Measurements from ENCODE around the gene TBC1D10A.

The TBC1D10A gene

DNA sequence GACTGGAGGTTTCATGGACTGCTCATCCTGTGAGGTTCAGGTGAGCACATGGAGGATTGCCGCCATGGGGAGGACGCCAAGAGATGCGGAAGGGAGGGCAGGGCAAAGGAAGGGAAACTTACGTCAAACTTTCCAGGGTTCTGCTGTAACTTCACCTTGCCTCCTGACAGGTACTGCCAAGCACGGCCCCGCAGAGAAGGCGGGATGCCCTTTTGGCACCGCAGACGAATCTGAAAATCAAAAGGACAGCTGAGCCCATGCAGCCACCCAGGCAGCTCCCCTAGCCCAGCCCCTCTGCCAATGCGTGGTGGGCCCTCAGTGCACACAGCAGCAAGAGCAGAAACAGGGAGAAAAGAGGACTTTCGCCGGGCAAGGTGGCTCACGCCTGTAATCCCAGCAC is 27.4 kb downstream of the TBC1D10A start:
- no peak for DNase-seq (ENCODE audit: low read depth, low spot score)

- no peak for DNase-seq (ENCODE audit: low read depth, low spot score)
These were observed 28.6 kb downstream of the TBC1D10A start for GRCh38 chr22:30297991-30298701.

GRCh38 chr22:30297276-30297990 is 29.3 kb downstream of the TBC1D10A start:
- DNase-seq (ENCODE audit: low read depth, low spot score): no peak

DNA sequence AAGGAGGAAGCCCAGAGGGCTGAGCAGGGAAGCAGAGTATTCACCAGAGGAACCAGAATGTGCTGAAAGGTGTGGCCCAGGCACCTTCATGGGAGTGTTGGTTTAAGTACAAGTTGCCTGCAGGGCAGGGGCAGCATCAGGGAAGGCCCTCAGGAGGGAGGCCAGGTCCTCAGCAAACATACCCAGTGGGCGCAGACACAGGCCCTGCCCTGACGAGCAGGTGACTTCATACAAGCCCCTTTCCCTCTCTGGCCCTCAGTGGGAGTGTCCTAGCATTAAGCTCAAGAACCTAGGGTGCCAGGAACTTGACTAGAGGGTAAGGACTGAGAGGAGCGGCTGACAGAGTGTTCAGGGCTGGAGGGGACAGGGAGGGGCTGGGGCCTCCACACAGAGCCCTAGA is 29.9 kb downstream of the TBC1D10A start:
- no peak for DNase-seq (ENCODE audit: low read depth, low spot score)

DNA sequence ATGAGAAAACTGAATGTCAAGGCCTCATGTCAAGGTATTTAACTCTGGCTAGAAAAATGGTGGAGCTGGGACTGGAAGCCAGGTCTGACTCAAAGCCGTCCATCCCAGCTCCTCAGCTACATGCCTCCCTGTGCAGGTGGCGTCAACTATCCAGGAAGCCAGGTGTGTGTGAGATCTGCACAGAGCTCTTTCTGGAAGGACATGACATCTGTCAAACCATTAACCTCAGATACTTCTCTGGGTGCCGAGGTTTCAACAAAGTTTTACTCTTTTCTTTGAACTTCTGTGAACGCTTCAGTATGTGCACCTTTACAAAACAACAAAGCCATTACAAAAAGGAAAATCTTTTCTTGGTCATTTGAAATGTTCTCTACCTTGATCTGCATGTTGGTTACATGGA is 30.4 kb downstream of the TBC1D10A start:
- DNase-seq (ENCODE audit: low read depth, low spot score): no peak

DNA sequence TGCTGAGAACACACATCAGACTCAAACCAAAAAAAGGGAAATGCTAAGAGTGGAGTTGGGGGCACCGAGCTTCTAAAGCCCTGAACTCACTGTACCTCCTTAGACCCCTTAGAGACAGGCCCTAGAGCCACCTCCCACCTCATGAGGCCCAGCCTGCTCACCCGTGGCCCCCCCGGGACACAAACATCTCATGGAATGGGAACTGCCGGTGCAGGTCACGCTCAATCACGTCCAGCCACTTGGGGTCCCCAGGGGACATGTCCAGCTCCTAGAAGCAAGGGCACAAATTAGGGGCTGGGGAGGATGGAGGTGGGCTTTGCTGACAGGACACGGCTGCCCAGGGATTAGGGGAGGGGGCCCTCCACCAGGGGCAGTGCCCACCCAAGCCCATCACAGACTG is 31.2 kb downstream of the TBC1D10A start:
- no peak for DNase-seq (ENCODE audit: low read depth, low spot score)

GRCh38 chr22:30294830-30295229 is 31.9 kb downstream of the TBC1D10A start:
- no peak for DNase-seq (ENCODE audit: low read depth, low spot score)

GRCh38 chr22:30294066-30294465 is 32.7 kb downstream of the TBC1D10A start:
- no peak for DNase-seq (ENCODE audit: low read depth, low spot score)

- no peak for DNase-seq (ENCODE audit: low read depth, low spot score)
These were observed 33.7 kb downstream of the TBC1D10A start for GRCh38 chr22:30293026-30293425.

GRCh38 chr22:30292069-30292970 is 34.4 kb downstream of the TBC1D10A start:
- no peak for DNase-seq (ENCODE audit: low read depth, low spot score)

DNA sequence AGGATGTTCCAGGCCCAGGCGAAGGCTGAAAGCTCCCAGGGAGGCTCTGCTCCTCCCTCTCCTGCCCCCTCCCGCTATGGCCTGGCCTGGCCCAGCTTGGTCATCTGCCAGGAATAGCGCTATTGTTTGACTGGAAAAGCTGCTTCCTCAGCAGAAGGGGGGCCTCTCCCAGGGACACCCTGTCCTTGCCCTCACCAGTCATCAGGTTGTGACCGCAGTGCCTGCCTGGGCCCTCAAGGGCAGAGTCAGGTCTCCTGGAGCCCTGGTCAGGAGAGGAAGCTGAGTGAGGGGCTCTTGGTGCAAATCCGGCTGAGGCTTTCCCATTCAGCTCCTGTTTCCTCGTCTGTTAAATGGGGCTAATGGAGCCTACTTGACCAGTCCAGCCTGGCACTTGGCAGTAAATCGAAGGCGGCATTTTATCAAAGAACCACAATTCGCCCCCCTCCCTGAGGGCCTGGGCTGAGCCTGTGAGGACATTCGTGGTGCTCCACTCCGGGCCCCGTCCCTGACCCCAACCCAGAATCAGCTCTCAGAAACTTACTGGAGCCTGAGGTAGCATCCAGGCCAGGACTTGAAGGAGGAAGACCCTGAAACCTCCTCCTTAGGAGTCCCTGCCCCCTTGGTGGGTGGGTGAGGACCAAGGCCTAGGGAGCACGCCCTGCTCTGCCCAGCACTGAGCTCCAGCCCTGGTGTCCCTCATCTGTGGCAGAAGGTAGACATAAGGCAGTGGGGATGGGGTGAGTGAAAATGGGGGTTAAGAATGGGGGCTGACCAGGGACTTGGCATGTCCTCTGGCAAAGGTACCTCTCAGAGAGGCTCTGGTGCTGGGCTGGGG is 35.5 kb downstream of the TBC1D10A start:
- DNase-seq (ENCODE audit: low read depth, low spot score): no peak

- no peak for DNase-seq (ENCODE audit: low read depth, low spot score)
These were observed 36.2 kb downstream of the TBC1D10A start for GRCh38 chr22:30290342-30291057.

DNA sequence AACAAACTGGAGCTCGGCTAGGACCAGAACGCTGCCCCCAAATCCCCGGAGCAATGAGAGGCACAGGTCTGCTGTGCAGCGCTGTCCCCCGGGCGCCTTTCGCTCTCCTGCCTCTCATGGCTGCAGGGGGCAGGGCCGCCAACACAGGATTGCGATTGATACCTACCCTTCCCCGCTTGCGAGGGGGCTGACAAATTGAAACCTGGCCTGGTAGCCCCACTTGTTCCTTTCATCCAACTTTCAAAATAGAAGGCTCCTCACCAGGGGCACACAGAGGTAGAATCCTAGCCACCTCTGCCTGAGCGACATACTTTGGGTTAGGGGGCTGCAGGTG is 36.8 kb downstream of the TBC1D10A start:
- no peak for DNase-seq (ENCODE audit: low read depth, low spot score)

DNA sequence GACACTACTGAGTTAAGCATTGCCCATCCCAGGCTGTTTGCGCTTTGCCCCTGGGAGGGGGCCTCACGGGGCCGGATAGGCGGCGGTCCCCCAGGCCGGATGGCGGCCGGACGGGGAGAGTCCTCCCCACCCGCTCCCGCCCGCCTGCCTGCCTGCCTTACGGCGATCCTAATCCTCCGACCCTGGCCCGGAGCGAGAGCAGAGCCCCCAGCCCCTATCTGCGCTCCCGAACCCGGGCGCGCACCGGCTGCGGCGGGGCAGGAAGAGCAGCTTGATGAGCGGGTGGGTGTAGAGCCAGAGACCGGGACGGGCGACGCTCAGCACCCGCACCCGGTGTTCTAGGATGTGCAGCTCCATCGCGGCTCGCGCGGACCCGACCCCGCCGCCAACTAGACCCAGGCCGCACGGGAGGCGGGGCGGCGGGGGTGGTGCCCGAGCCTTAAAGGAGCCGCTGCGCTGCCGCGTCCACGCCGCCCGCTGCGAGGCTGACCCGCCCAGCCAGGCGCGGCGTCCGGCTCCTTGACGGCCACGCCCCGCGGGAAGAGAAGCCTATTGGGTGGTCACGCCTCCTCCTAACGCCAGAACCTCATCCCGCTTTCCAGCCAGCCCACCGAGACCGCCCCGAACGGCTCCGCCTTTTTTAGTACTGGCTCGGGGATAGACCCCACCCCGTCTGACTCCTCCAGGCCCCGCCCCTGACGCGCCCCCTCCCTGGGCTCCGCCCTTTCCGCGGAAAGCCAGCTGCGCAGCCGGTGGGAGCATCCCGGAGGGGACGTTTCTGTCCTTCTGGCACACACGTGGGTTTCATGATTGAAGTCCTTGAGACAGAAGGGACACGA is 37.4 kb downstream of the TBC1D10A start, which contains the start of gene CASTOR1:
Gene CASTOR1 (minus strand): TSS at position 365 of the 839 bp plus-strand sequence. CDS start 8 bp downstream, at position 357.
- peak; percentile 91 for DNase-seq (ENCODE audit: low read depth, low spot score)

DNA sequence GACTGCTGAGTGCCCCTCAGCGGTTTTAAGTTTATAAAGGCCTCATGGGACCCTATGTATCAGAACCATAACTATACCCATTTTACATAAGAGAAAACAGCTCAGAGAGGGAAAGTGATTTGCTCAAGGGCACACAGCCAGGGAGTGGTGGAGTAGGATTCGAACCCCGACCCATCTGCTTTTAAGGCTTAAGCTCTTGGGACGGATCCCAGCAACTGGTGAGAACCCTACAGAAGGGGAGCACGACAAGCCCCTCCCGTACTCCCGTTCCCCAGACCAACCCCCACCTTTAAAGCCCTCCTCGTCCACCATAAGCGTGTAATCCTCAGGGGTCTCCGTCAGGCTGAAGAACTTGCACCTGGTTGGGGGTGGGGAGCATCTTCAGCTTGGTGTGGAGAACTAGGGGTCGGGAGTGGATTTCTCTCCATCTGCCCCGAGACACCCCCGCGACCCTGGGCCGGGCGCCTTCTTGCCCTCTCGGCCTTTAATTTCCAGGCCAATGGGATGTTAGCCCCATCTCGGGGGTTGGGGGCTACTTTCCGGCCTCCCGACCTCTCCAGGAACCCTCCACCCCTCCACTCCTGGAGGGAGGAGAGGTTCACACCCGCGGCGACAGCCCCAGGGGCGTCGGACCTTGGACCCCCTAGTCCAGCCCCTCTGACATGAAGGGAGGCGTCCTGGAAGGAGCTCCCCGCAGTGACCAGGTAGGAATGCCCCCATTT is 38.2 kb downstream of the TBC1D10A start:
- DNase-seq (ENCODE audit: low read depth, low spot score): no peak

DNA sequence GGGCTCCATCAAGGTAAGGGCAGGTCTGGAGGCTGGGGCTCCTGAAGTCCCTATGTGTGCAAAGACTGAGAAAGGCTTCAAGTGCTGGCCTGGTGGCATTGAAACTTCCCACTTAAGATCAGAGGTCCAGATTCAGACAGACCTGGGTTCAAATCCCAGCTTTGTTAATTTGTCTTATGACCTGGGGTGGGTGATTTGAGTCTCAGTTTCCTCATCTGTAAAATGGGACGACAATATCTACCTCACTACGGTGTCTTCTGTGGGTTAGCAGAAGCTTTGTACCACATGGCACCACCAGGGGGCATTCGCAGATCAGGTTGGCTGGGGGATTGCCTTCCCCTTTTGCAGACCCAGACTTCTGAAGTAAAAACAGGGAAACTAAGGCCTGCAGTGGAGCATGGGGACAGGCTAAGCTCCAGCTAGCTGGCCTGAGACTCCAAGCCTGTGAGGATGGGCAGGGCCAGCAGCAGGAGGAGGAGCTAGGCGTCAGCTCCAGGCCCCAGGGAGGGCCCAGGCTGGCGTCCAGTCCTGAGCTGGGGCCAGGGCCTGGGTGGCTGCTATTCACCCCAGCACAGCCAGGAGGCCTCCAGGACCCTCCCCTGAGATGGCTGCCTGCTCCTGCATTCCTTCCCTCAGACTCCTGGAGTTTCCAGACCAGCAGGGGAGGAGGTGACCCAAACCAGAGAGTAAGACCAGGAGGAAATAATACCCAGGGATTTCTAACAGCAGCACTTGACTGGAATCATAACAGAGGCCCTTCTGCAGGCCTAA is 38.9 kb downstream of the TBC1D10A start:
- peak; percentile 69 for DNase-seq (ENCODE audit: low read depth, low spot score)

- DNase-seq (ENCODE audit: low read depth, low spot score): no peak
These were observed 39.7 kb downstream of the TBC1D10A start for GRCh38 chr22:30286813-30287647.
